K562 (cell line): ENCODE data around the gene ADIPOR2. TPM values are rescaled to one million over a fixed set of nuclear protein-coding genes. Genes with fewer than 3 reads are reported as not detected.

Source experiments
- ARID1B ChIP-seq: fragments of 450-650 bp; IDR thresholded peaks from 2 replicates; pipeline ENCODE4 v1.6.1; 2016; ENCODE audit warnings: antibody characterized with exemption, mild to moderate bottlenecking, inconsistent platforms
- CXXC5 ChIP-seq: fragments of 250-450 bp; sonication (Bioruptor Pico); IDR thresholded peaks from 2 replicates; pipeline ENCODE4 v1.8.0; 2022; ENCODE audit warnings: inconsistent platforms, mild to moderate bottlenecking, moderate library complexity
- ELF1 ChIP-seq: fragments of 200-800 bp; sonication (Bioruptor generic); IDR thresholded peaks from 2 replicates; pipeline ENCODE4 v1.6.1; 2016; ENCODE audit warnings: missing genetic modification characterization, missing compliant biosample characterization
- ERF ChIP-seq: fragments of 450-650 bp; formaldehyde crosslinking; IDR thresholded peaks from 2 replicates; pipeline ENCODE4 v1.4.0; 2020; ENCODE audit warnings: mild to moderate bottlenecking, mixed read lengths
- ESRRA ChIP-seq: fragments of 450-650 bp; IDR thresholded peaks from 2 replicates; pipeline ENCODE4 v1.6.1; 2014; ENCODE audit warnings: low read depth, mild to moderate bottlenecking, moderate library complexity, borderline replicate concordance
- GABPB1 ChIP-seq: sonication (generic); formaldehyde crosslinking; IDR thresholded peaks from 2 replicates; pipeline ENCODE4 v1.8.0; 2022; ENCODE audit warnings: mild to moderate bottlenecking, missing genetic modification reagents
- KAT2B ChIP-seq: IDR thresholded peaks from one replicate; pipeline ENCODE4 v1.6.1; 2012; ENCODE audit warnings: low read depth, mild to moderate bottlenecking, control low read depth, inconsistent platforms, low read length, moderate library complexity
- MEIS2 ChIP-seq: fragments of 450-650 bp; IDR thresholded peaks from 2 replicates; pipeline ENCODE4 v1.6.1; 2014; ENCODE audit warnings: mild to moderate bottlenecking; ENCODE audit not compliant: partially characterized antibody
- NFIX ChIP-seq: fragments of 250-450 bp; sonication (Bioruptor Pico); IDR thresholded peaks from 2 replicates; pipeline ENCODE4 v1.4.0; 2020; ENCODE audit warnings: low read depth, mild to moderate bottlenecking, moderate library complexity
- NFYB ChIP-seq: IDR thresholded peaks from 2 replicates; pipeline ENCODE4 v1.6.1; 2011; ENCODE audit warnings: mild to moderate bottlenecking, moderate library complexity; ENCODE audit not compliant: insufficient read length; ENCODE audit errors: extremely low read depth
- PHB ChIP-seq: fragments of 250-450 bp; sonication (Bioruptor Pico); IDR thresholded peaks from 2 replicates; pipeline ENCODE4 v1.5.0; 2021
- RUNX1 ChIP-seq: sonication (generic); IDR thresholded peaks from 2 replicates; pipeline ENCODE4 v1.6.1; 2016; ENCODE audit warnings: antibody characterized with exemption, low read depth
- SMARCB1 ChIP-seq: IDR thresholded peaks from 2 replicates; pipeline ENCODE4 v1.6.1; 2011; ENCODE audit warnings: improper control_type of control experiment, low read depth; ENCODE audit not compliant: insufficient read length
- TBL1XR1 ChIP-seq, 2 experiments: IDR thresholded peaks; 2 replicates each; pipeline ENCODE4 v1.6.1; 2012; ENCODE audit warnings: improper control_type of control experiment in 2 of 2, low read length in 2 of 2, mild to moderate bottlenecking in 1 of 2
- ZNF436 ChIP-seq: fragments of 250-450, 450-650 bp; sonication (Bioruptor Pico); formaldehyde crosslinking; IDR thresholded peaks from 2 replicates; pipeline ENCODE4 v1.7.0; 2020; ENCODE audit warnings: mild to moderate bottlenecking
- polyA plus RNA-seq, 8 experiments: library from polyadenylated mRNA; depleted of rRNA in 4 of 8; stranded (reverse) in 5 of 8; unstranded in 3 of 8; fragments of >200 nt; fragmentation: Nextera tagmentation in 2 of 8; fragmentation: Illumina TruSeq in 1 of 8; extraction: Ambion mirVana in 2 of 8; extraction: Trizol in 1 of 8; gene quantifications; 2 replicates each; pipeline versions ENCODE4 v1.2.1 to v1.2.3, GENCODE V29; 2011 to 2014; ENCODE audit warnings: inconsistent platforms in 1 of 8, missing spikeins in 1 of 8
- total RNA-seq, 7 experiments: library from RNA; depleted of rRNA in 6 of 7; stranded (reverse); fragments of >200 nt in 6 of 7; fragmentation: Illumina TruSeq in 2 of 7; extraction: Trizol in 2 of 7; gene quantifications; 2 replicates each; pipeline versions ENCODE4 v1.2.1 to v1.2.3, GENCODE V29; 2011 to 2021; ENCODE audit warnings: low replicate concordance in 1 of 7
- TF ChIP-seq, protein P1 (sequence below): fragments of 250-450 bp; sonication (Bioruptor Pico); IDR thresholded peaks from 2 replicates; pipeline ENCODE4 v1.4.0; 2020; ENCODE audit warnings: mild to moderate bottlenecking, moderate library complexity
- TF ChIP-seq, protein P2 (sequence below): sonication (generic); formaldehyde crosslinking; IDR thresholded peaks from 2 replicates; pipeline ENCODE4 v1.5.0; 2020; ENCODE audit warnings: missing genetic modification reagents
- TF ChIP-seq, protein P3 (sequence below), 3 experiments: fragments of 200-800 bp in 1 of 3; fragments of 250-450 bp in 1 of 3; fragments of 450-650 bp in 1 of 3; sonication (Bioruptor Pico) in 1 of 3; sonication (Bioruptor generic) in 1 of 3; formaldehyde crosslinking in 1 of 3; IDR thresholded peaks; 2 replicates each; pipeline versions ENCODE4 v1.6.1 to v1.8.0; 2016 to 2022; ENCODE audit warnings: mild to moderate bottlenecking in 2 of 3, missing genetic modification characterization in 2 of 3, missing compliant biosample characterization in 1 of 3, moderate library complexity in 1 of 3
- TF ChIP-seq, protein P4 (sequence below): fragments of 200-400 bp; formaldehyde crosslinking; IDR thresholded peaks from 2 replicates; pipeline ENCODE4 v1.6.1; 2017; ENCODE audit warnings: mild to moderate bottlenecking, low read depth, low read length, moderate library complexity

Gene ADIPOR2
- total and polyA plus RNA-seq, 9 of the 15 experiments (the other 6 are each of a cell fraction or from before 2014, with no cell fraction given) = 10.9 to 63.5 (median 46.0) TPM

DNA sequence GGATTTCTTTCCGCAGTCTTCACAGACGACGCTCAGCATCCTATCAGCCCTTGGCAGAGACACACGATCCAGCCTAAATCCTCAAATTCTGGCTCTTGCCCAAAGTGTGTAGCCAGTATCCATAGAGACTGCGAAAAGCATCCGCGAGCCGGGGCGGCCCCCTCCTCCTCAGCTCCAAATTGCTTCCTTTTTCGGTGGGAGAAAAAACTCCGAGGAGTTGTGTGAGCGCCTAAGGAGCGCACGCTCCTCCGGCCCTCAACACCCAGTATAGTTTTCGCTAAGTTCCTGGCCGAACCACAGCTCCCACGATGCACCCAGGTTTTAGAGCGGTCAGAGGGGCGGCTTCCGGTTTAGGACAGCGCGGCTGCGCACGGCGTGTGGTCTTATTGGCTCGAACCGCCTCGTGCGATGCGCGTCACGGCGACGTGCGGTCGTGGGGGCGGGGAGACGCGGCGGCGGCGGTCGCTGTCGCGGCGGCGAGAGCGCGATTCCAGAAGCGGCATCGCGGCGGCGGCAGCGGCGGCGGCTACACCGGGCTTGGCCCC, at the start of gene ADIPOR2 (continued):
- TF ChIP-seq CXXC5 (CRISPR knock-in tag) (peak; percentile 92), NFYB (peak; percentile 56), GABPB1 (peak; percentile 88), MEIS2 (peak; percentile 76), ERF (no peak), TBL1XR1 (IDR thresholded peaks at IDR 0.05; ENCODE audit: low read length in 2 of 2) (0 out of 4 replicates have a peak, but pooled peaks of 1 of the 2 experiments have one; percentile 28), PHB (no peak), ELF1 (tag) (peak; percentile 96), KAT2B (no peak), NFIX (CRISPR knock-in tag) (no peak), RUNX1 (no peak), ZNF436 (CRISPR knock-in tag) (no peak), ARID1B (no peak), ESRRA (peak; percentile 64; the same call in 1 of the 2 replicates), SMARCB1 (no peak)
- TF ChIP-seq, protein P1, sequence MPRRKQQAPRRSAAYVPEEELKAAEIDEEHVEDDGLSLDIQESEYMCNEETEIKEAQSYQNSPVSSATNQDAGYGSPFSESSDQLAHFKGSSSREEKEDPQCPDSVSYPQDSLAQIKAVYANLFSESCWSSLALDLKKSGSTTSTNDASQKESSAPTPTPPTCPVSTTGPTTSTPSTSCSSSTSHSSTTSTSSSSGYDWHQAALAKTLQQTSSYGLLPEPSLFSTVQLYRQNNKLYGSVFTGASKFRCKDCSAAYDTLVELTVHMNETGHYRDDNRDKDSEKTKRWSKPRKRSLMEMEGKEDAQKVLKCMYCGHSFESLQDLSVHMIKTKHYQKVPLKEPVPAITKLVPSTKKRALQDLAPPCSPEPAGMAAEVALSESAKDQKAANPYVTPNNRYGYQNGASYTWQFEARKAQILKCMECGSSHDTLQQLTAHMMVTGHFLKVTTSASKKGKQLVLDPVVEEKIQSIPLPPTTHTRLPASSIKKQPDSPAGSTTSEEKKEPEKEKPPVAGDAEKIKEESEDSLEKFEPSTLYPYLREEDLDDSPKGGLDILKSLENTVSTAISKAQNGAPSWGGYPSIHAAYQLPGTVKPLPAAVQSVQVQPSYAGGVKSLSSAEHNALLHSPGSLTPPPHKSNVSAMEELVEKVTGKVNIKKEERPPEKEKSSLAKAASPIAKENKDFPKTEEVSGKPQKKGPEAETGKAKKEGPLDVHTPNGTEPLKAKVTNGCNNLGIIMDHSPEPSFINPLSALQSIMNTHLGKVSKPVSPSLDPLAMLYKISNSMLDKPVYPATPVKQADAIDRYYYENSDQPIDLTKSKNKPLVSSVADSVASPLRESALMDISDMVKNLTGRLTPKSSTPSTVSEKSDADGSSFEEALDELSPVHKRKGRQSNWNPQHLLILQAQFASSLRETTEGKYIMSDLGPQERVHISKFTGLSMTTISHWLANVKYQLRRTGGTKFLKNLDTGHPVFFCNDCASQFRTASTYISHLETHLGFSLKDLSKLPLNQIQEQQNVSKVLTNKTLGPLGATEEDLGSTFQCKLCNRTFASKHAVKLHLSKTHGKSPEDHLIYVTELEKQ (CRISPR knock-in tag) = no peak
- TF ChIP-seq, protein P2, sequence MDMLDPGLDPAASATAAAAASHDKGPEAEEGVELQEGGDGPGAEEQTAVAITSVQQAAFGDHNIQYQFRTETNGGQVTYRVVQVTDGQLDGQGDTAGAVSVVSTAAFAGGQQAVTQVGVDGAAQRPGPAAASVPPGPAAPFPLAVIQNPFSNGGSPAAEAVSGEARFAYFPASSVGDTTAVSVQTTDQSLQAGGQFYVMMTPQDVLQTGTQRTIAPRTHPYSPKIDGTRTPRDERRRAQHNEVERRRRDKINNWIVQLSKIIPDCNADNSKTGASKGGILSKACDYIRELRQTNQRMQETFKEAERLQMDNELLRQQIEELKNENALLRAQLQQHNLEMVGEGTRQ (CRISPR knock-in tag) = peak; percentile 75
- TF ChIP-seq, protein P3, sequence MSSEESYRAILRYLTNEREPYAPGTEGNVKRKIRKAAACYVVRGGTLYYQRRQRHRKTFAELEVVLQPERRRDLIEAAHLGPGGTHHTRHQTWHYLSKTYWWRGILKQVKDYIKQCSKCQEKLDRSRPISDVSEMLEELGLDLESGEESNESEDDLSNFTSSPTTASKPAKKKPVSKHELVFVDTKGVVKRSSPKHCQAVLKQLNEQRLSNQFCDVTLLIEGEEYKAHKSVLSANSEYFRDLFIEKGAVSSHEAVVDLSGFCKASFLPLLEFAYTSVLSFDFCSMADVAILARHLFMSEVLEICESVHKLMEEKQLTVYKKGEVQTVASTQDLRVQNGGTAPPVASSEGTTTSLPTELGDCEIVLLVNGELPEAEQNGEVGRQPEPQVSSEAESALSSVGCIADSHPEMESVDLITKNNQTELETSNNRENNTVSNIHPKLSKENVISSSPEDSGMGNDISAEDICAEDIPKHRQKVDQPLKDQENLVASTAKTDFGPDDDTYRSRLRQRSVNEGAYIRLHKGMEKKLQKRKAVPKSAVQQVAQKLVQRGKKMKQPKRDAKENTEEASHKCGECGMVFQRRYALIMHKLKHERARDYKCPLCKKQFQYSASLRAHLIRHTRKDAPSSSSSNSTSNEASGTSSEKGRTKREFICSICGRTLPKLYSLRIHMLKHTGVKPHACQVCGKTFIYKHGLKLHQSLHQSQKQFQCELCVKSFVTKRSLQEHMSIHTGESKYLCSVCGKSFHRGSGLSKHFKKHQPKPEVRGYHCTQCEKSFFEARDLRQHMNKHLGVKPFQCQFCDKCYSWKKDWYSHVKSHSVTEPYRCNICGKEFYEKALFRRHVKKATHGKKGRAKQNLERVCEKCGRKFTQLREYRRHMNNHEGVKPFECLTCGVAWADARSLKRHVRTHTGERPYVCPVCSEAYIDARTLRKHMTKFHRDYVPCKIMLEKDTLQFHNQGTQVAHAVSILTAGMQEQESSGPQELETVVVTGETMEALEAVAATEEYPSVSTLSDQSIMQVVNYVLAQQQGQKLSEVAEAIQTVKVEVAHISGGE (CRISPR knock-in tag; IDR thresholded peaks at IDR 0.05) = no peak
- TF ChIP-seq, protein P4, sequence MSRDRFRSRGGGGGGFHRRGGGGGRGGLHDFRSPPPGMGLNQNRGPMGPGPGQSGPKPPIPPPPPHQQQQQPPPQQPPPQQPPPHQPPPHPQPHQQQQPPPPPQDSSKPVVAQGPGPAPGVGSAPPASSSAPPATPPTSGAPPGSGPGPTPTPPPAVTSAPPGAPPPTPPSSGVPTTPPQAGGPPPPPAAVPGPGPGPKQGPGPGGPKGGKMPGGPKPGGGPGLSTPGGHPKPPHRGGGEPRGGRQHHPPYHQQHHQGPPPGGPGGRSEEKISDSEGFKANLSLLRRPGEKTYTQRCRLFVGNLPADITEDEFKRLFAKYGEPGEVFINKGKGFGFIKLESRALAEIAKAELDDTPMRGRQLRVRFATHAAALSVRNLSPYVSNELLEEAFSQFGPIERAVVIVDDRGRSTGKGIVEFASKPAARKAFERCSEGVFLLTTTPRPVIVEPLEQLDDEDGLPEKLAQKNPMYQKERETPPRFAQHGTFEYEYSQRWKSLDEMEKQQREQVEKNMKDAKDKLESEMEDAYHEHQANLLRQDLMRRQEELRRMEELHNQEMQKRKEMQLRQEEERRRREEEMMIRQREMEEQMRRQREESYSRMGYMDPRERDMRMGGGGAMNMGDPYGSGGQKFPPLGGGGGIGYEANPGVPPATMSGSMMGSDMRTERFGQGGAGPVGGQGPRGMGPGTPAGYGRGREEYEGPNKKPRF = no peak
